Measurements from ENCODE around the gene TBC1D23. TPM values are rescaled to one million over a fixed set of nuclear protein-coding genes. Genes with fewer than 3 reads are reported as not detected.
"Not testable (repeated sequence)": the region's sequence is repeated elsewhere in the genome, so short reads cannot be mapped to it uniquely, and the experiment has no call there.

Gene TBC1D23
- total RNA-seq, 1 experiment from 2014 or later = 68.0 TPM

- no peak overlapping the region for H2AFZ ChIP-seq
- H3K27me3 ChIP-seq (ENCODE audit: insufficient read depth, low read depth) = no peaks in the 10 kb centered on the region
- no peaks in the 10 kb centered on the region; the same call in 1 of the 2 replicates for H3K9me3 ChIP-seq (ENCODE audit: insufficient read depth, low read depth)
- ChIA-PET POLR2A (ENCODE audit: unreplicated experiment) (no interaction called here), CTCF (no interaction called here)
- H3K4me2 ChIP-seq = no peak overlapping the region
- H3F3A ChIP-seq (ENCODE audit: insufficient read depth, low read depth) = no peaks in the 10 kb centered on the region
- DNase-seq = no peak
- intact Hi-C loops (cut with micrococcal nuclease; ENCODE audit: unreplicated experiment) = no loop called here
- no peaks in the 10 kb centered on the region for H3K4me1 ChIP-seq (replicated peaks; ENCODE audit: insufficient read depth)
- no peak for TF ChIP-seq CTCF (conservative IDR thresholded peaks at IDR 0.05)
- TF ChIP-seq EZH2 (IDR thresholded peaks at IDR 0.05; ENCODE audit: low read depth) = no peak
- BruUV-seq (replicated peaks) = no TSS peak
- no peaks in the 10 kb centered on the region for H4K20me1 ChIP-seq (ENCODE audit: insufficient read depth)
- no peaks in the 10 kb centered on the region for H3K79me2 ChIP-seq (ENCODE audit: low read depth)
- no peaks in the 10 kb centered on the region for H3K9me2 ChIP-seq (ENCODE audit: insufficient read depth)
- H3K36me3 ChIP-seq (ENCODE audit: low read depth) = no peaks in the 10 kb centered on the region
- no peak overlapping the region for H3K27ac ChIP-seq
- no peak overlapping the region for H3K4me3 ChIP-seq
Measured at GRCh38 chr3:100228247-100228646, 32.5 kb upstream of the TBC1D23 start.

DNA sequence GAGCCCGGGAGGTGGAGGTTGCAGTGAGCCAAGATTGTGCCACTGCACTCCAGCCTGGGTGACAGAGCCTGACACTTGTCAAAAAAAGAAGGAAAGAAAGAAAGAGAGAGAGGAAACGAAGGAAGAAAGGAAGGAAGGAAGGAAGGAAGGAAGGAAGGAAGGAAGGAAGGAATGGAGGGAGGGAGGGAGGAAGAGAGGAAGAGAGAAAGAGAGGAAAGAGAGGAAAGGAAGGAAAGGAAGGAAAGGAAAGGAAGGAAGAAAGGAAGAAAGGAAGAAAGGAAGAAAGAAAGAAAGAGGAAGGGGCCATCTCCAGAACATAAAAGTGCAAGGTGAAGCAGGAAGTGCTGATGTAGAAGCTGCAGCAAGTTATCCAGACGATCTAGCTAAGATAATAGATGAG lies 31.6 kb upstream of the TBC1D23 start:
- BruUV-seq (replicated peaks); H3K4me1 ChIP-seq (replicated peaks; ENCODE audit: insufficient read depth); intact Hi-C loops (cut with micrococcal nuclease; ENCODE audit: unreplicated experiment); H3K4me3 ChIP-seq; H3K4me2 ChIP-seq; H2AFZ ChIP-seq; H3K9me3 ChIP-seq (ENCODE audit: insufficient read depth, low read depth); H3K36me3 ChIP-seq (ENCODE audit: low read depth); POLR2A ChIA-PET (ENCODE audit: unreplicated experiment); H3K27me3 ChIP-seq (ENCODE audit: insufficient read depth, low read depth); H3K79me2 ChIP-seq (ENCODE audit: low read depth); H3K9me2 ChIP-seq (ENCODE audit: insufficient read depth); H3F3A ChIP-seq (ENCODE audit: insufficient read depth, low read depth); H4K20me1 ChIP-seq (ENCODE audit: insufficient read depth); DNase-seq; H3K27ac ChIP-seq: not testable (repeated sequence)
- CTCF ChIA-PET = interaction anchor here (0.6 kb wide), 1 partner anchor 65 kb away, joined by 3 read pairs; no protein-coding TSS in a partner anchor

DNA sequence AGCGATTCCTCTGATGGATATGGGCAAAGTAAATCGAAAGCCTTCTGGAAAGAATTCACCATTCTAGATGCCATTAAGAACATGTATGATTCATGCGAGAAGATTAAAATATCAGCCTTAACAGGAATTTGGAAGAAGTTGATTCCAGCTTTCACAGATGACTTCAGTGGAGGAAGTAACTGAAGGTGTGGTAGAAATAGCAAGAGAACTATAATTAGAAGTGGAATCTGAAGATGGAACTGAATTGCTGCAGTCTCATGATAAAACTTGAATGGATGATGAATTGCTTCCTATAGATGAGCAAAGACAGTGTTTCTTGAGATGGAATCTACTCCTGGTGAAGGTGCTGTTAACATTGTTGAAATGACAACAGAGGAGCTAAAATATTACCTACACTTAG lies 30.1 kb upstream of the TBC1D23 start:
- no peak for DNase-seq
- Histone ChIP-seq H2AFZ (no peak overlapping the region), H3K27ac (no peak overlapping the region), H4K20me1 (ENCODE audit: insufficient read depth) (no peaks in the 10 kb centered on the region), H3K27me3 (ENCODE audit: insufficient read depth, low read depth) (no peaks in the 10 kb centered on the region), H3K9me3 (ENCODE audit: insufficient read depth, low read depth) (no peaks in the 10 kb centered on the region; the same call in 1 of the 2 replicates), H3K4me3 (no peak overlapping the region), H3F3A (ENCODE audit: insufficient read depth, low read depth) (no peaks in the 10 kb centered on the region), H3K36me3 (ENCODE audit: low read depth) (no peaks in the 10 kb centered on the region), H3K79me2 (ENCODE audit: low read depth) (no peaks in the 10 kb centered on the region), H3K9me2 (ENCODE audit: insufficient read depth) (no peaks in the 10 kb centered on the region), H3K4me2 (no peak overlapping the region), H3K4me1 (replicated peaks; ENCODE audit: insufficient read depth) (no peaks in the 10 kb centered on the region)
- POLR2A ChIA-PET (ENCODE audit: unreplicated experiment) = no interaction called here
- no peak for TF ChIP-seq CTCF (conservative IDR thresholded peaks at IDR 0.05)
- no peak for TF ChIP-seq EZH2 (IDR thresholded peaks at IDR 0.05; ENCODE audit: low read depth)
- intact Hi-C loops (cut with micrococcal nuclease; ENCODE audit: unreplicated experiment) = no loop called here
- CTCF ChIA-PET = no interaction called here
- BruUV-seq (replicated peaks) = no TSS peak

DNA sequence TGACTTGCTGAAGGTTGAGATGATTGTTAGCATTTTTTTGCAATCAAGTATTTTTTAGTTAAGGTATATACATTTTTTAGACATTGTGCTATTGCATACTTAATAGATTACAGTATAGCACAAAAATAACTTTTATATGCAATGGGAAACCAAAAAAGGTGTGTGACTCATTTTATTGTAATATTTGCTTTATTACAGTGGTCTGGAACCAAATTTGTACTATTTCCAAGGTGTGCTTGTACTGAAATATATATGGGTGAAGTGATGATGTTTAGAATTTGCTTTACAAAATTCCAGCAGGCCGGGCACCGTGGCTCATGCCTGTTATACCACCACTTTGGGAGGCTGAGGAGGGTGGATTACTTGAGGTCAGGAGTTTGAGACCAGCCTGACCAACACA lies 29.1 kb upstream of the TBC1D23 start:
- CTCF ChIA-PET = no interaction called here
- no TSS peak for BruUV-seq (replicated peaks)
- Histone ChIP-seq H3F3A (ENCODE audit: insufficient read depth, low read depth) (no peaks in the 10 kb centered on the region), H4K20me1 (ENCODE audit: insufficient read depth) (no peaks in the 10 kb centered on the region), H3K79me2 (ENCODE audit: low read depth) (no peaks in the 10 kb centered on the region), H2AFZ (no peak overlapping the region), H3K4me2 (no peak overlapping the region), H3K4me1 (replicated peaks; ENCODE audit: insufficient read depth) (no peaks in the 10 kb centered on the region), H3K36me3 (ENCODE audit: low read depth) (no peaks in the 10 kb centered on the region), H3K27ac (no peak overlapping the region), H3K9me2 (ENCODE audit: insufficient read depth) (no peaks in the 10 kb centered on the region), H3K9me3 (ENCODE audit: insufficient read depth, low read depth) (no peaks in the 10 kb centered on the region; the same call in 1 of the 2 replicates), H3K27me3 (ENCODE audit: insufficient read depth, low read depth) (no peaks in the 10 kb centered on the region), H3K4me3 (no peak overlapping the region)
- POLR2A ChIA-PET (ENCODE audit: unreplicated experiment) = no interaction called here
- no peak for DNase-seq
- TF ChIP-seq EZH2 (IDR thresholded peaks at IDR 0.05; ENCODE audit: low read depth) = no peak
- TF ChIP-seq CTCF (conservative IDR thresholded peaks at IDR 0.05) = no peak
- intact Hi-C loops (cut with micrococcal nuclease; ENCODE audit: unreplicated experiment) = no loop called here

All from PC-9 (cell line).